GM12878 (cell line): Measurements from ENCODE around the gene TMEM14A.
"Not testable (repeated sequence)": the region's sequence is repeated elsewhere in the genome, so short reads cannot be mapped to it uniquely, and the experiment has no call there.

Source experiments
- MEF2A ChIP-seq: IDR thresholded peaks from 2 replicates; pipeline ENCODE4 v1.6.1; 2011; ENCODE audit warnings: low read depth, mild to moderate bottlenecking, low read length, moderate library complexity; ENCODE audit not compliant: insufficient read depth
- MXI1 ChIP-seq: fragments of 150-350 bp; IDR thresholded peaks from 2 replicates; pipeline ENCODE4 v1.6.1; 2011; ENCODE audit warnings: low read depth, mild to moderate bottlenecking, inconsistent platforms, low read length, improper control_type of control experiment
- SP1 ChIP-seq: IDR thresholded peaks from one replicate; pipeline ENCODE4 v1.6.1; 2011; ENCODE audit warnings: low read depth, low read length
- STAT1 ChIP-seq: fragments of 450-650 bp; conservative IDR thresholded peaks from 2 replicates; pipeline ENCODE4 v1.6.1; 2014; ENCODE audit warnings: antibody characterized with exemption, mild to moderate bottlenecking
- TAF1 ChIP-seq: IDR thresholded peaks from 2 replicates; pipeline ENCODE4 v1.6.1; 2011; ENCODE audit warnings: mild to moderate bottlenecking, low read depth, low read length, borderline replicate concordance
- TF ChIP-seq, protein P1 (sequence below): IDR thresholded peaks from 2 replicates; pipeline ENCODE4 v1.6.1; 2012; ENCODE audit warnings: low read depth, low read length, improper control_type of control experiment
- TF ChIP-seq, protein P2 (sequence below), 3 experiments: IDR thresholded peaks in 2 of 3; conservative IDR thresholded peaks in 1 of 3; 2 replicates each; pipeline ENCODE4 v1.5.1; 2011; ENCODE audit warnings: low read depth in 3 of 3, low read length in 3 of 3, mild to moderate bottlenecking in 3 of 3, control low read depth in 2 of 3, moderate library complexity in 2 of 3, inconsistent platforms in 1 of 3, mixed read lengths in 1 of 3; ENCODE audit not compliant: control insufficient read depth in 2 of 3, insufficient read depth in 1 of 3; ENCODE audit errors: extremely low read depth in 1 of 3

DNA sequence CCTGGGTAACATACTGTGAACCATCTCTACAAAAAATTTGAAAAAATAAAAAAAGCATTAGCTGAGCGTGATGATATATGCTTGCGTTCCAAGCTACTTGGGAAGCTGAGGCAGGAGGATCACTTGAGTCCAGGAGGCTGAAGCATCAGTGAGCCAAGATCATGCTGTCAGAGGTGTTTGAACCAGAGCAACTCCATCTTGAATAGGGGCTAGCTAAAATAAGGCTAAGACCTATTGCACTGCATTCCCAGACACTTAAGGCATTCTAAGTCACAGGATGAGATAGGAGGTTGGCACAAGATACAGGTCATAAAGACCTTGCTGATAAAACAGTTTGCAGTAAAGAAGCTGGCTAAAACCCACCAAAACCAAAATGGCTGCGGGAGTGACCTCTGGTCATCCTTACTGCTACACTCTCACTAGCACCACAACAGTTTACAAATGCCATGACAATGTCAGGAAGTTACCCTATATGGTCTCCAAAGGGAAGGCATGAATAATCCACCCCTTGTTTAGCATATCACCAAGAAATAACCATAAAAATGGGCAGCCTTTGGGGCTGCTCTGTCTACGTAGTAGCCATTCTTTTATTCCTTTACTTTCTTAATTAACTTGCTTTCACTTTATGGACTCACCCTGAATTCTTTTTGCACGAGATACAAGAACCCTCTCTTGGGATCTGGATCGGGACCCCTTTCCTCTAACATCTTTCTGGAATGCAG lies 34.0 kb downstream of the TMEM14A start:
- TF ChIP-seq, protein P1, sequence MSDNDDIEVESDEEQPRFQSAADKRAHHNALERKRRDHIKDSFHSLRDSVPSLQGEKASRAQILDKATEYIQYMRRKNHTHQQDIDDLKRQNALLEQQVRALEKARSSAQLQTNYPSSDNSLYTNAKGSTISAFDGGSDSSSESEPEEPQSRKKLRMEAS, result not testable (repeated sequence)
- TF ChIP-seq STAT1, TAF1, MXI1, MEF2A, SP1: not testable (repeated sequence)
- TF ChIP-seq, protein P2, sequence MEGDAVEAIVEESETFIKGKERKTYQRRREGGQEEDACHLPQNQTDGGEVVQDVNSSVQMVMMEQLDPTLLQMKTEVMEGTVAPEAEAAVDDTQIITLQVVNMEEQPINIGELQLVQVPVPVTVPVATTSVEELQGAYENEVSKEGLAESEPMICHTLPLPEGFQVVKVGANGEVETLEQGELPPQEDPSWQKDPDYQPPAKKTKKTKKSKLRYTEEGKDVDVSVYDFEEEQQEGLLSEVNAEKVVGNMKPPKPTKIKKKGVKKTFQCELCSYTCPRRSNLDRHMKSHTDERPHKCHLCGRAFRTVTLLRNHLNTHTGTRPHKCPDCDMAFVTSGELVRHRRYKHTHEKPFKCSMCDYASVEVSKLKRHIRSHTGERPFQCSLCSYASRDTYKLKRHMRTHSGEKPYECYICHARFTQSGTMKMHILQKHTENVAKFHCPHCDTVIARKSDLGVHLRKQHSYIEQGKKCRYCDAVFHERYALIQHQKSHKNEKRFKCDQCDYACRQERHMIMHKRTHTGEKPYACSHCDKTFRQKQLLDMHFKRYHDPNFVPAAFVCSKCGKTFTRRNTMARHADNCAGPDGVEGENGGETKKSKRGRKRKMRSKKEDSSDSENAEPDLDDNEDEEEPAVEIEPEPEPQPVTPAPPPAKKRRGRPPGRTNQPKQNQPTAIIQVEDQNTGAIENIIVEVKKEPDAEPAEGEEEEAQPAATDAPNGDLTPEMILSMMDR (IDR thresholded peaks at IDR 0.05 in 2 of 3, conservative IDR thresholded peaks at IDR 0.05 in 1 of 3; ENCODE audit: control insufficient read depth in 2 of 3, extremely low read depth in 1 of 3, insufficient read depth in 1 of 3, low read depth in 3 of 3, low read length in 3 of 3), result not testable (repeated sequence)
